Medulla oblongata (tissue), 1 donor: Measurements from ENCODE around the gene GNB5.

ENCODE experiments used
- DNase-seq: peaks from one replicate; pipeline ENCODE4 v3.0.0-alpha.2; 2015; ENCODE audit errors: extremely low spot score

The GNB5 gene

GRCh38 chr15:52144656-52145178 lies 46.5 kb downstream of the GNB5 start:
- no peak for DNase-seq

GRCh38 chr15:52143873-52144272 lies 47.3 kb downstream of the GNB5 start:
- no peak for DNase-seq

DNA sequence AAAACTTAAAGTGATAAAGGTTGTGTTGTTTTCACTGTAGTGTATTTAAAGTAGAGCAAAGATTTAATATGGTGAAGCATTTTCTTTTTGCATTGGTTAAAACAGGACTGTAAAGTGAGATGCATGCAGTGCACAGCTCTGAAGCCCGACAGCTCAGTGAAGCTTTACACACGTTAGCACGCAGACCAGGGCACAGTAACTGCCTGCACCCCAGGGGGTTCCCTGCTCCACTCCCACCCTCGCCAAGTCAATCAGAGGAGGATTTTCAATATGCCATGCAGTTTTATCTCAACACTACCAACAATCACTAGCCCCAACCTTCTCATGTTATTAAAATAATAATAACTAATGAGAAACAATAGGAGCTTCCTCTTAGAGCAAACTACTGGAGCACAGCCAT lies 50.5 kb downstream of the GNB5 start:
- DNase-seq = no peak

- DNase-seq = peak; percentile 89
Measured at GRCh38 chr15:52139599-52140462, 51.4 kb downstream of the GNB5 start.

- DNase-seq = peak; percentile 43
Measured at GRCh38 chr15:52137432-52138357, 53.5 kb downstream of the GNB5 start.

- peak; percentile 61 for DNase-seq
Measured at GRCh38 chr15:52136442-52136980, 54.7 kb downstream of the GNB5 start.

DNA sequence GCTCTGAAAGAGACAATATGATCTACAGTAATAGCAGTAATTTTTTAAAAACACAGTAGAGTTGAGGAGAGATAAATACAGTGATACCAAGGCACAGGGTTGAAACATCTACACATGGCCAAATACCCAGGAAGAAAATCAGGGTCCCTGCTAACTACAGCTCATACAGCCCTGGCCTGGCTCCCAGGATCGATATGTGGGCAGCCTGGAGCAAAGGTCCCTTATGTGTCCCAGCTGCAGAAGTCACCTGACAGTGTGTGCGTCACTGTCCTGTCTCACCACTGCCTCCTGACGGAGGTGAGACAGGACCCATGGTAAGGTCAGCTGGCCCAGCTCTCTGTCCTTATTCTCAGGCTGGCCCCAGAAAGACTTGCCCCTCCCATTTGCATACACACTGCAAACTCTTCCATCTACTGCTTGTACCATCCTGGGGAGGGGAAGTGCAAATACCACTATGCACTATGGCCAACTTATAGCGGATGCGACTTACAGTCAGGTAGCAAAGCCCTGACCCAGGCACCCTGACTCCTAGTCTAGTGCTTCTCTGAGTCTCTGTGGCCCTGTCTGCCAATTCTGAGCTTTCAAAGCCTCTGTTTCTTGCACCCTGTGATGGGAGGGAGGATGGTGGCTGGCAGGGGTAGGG lies 56.6 kb downstream of the GNB5 start:
- DNase-seq = no peak

GRCh38 chr15:52133510-52134220 lies 57.5 kb downstream of the GNB5 start:
- no peak for DNase-seq

- DNase-seq = no peak
Measured at GRCh38 chr15:52132066-52132465, 59.1 kb downstream of the GNB5 start.

DNA sequence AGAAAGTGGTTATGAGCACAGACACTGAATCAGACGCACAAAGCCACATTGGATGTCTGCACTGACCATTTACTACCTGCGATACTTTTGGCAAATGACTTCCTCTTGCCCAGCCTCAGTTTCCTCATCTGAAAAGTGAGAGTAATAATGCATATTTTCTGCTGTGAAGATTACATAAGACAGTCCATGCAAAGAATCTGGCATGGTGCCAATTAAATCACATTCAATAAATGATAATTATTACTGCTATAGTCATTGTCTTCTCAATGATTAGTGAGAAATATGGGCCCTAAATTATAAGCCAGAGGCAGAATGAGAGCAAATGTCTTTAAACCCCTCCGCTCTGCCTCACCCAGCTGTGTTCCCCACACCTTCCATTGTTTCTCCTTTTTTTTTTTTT lies 62.6 kb downstream of the GNB5 start:
- DNase-seq = no peak

GRCh38 chr15:52124270-52124880 lies 66.8 kb downstream of the GNB5 start:
- DNase-seq = no peak

GRCh38 chr15:52121896-52122295 lies 69.3 kb downstream of the GNB5 start:
- DNase-seq = no peak

GRCh38 chr15:52121006-52121405 lies 70.2 kb downstream of the GNB5 start:
- DNase-seq = no peak

DNA sequence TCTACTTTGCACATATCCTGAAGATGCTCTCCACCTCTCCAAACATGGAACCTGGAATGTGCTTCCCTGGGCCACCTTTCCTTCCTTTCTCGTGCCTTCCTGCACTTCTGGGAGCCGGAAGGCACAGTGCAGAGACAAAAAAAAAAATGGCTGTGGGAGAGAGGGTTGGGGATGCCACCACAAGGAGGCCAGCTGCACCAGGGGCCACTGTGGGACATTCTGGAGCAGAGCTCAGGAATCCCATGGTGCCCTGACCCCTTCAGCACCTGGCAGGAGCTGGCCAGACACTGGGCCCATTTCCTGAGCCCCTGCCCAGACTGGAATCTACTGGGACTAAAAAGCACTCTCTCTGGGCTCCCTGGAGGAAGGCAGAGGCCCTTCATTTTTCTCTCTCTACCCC lies 70.7 kb downstream of the GNB5 start:
- no peak for DNase-seq

DNA sequence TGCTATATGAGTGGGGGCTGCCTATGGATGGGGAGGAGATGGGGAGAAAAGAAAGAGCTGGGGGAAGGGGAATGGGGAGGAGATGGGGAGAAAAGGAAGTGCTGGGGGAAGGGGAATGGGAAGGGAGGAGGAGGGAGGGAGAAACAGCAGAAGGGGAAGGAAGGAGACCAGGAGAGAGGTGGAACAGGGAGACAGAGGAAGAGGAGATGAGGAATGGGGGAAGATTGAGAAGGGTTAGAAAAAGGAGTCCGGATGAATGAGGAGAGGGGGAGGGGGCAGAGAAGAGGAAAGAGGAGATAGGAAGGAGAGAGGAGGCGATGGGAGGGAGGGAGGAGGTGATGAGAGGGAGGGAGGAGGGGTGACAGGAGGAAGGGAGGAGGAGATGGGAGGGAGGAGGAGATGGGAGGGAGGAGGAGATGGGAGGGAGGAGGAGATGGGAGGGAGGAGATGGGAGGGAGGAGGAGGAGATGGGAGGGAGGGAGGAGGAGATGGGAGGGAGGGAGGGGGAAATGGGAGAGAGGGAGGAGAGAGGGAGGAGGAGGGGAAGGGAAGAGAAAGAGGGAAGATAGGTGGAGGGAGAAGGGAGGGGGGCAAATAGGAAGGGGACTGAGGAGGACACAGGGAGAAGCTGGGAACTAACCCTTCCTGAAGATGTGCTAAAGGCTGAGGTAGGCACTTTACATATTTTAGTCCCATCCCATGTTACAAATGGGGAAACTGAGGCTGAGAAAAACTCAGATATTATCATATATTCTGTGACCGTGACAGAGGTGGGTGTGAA lies 72.0 kb downstream of the GNB5 start:
- DNase-seq = no peak

GRCh38 chr15:52117549-52117948 lies 73.6 kb downstream of the GNB5 start:
- no peak for DNase-seq

DNA sequence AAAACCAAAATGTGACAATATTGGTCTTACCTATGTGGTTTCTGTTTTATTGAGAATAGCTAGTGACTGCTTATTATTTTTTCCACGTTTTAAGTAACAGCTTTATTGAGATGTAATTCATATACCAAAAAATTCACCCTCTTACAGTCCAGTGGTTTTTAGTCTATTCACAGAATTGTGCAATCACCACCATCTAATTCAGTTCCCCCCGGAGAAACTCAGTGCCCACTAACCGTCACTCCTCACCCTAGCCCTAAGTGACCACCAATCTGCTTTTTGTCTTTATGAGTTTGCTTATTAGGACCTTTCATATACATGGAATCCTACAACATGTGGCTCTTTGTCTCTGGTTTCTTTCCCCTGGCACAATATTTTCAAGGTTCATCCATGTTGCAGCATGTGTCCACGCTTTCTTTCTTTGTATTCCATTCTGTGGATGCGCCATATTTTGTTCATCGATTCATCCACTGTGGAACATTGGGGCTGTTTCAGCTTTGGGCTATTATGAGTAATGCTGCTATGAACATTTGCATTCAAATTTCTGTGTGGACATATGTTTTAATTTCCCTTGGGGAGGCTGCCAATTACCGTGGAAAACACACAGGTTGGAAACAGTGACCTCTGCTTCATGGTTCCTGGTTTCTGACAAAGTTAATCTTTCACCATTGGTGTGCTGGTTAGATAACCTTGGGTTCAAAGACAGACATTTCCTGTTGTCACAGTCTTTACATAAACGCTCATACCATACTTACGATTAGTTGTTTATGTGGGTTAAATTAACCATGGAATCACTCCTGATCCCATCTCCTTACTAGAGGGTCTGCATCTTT lies 75.4 kb downstream of the GNB5 start:
- no peak for DNase-seq

DNA sequence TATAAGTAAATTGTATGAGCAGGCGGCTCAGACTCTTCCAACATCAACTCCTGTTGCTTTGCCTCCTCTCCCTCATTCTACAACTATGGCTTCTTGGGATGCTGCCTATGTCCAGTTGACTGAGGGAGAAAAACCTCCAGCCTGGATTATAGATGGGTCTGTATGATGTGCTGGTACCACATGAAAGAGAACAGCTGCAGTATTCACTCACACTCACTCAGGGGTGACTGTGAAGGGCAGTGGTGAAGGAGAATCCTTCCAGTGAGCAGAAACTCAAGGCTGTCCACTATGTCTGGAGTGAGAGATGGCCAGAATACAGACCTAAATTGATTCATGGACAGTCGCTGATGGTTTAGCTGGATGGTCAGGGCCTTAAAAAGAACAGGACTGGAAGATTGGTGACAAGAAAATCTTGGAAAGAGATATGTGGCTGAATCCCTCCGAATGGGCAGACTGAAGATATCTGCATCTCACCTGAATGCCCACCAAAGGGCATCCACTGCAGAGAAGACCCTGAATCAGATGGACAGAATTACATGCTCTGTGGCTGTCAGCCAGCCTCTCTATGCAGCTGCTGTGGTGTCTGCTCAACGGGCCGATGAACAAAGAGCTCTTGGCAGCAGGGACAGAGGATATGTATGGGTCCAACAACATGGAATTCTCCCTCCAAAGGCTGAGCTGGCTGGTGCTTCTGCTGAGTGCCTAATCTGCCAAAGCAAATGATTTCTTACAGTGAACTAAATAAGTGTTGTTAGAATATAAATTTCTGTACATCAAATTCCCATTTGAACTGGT lies 76.7 kb downstream of the GNB5 start:
- peak; percentile 73 for DNase-seq
